NCI-H2196 treated with DMSO at 0.1 percent for 48 hours (cell line): ENCODE data around the gene GCNT4.
"Not testable (repeated sequence)": the region's sequence is repeated elsewhere in the genome, so short reads cannot be mapped to it uniquely, and the experiment has no call there.

Experiments used
- DNase-seq: peaks from one replicate; lab custom pipeline; 2025; ENCODE audit not compliant: unreplicated experiment; lab: John Stamatoyannopoulos, UW

GCNT4 gene, protein sequence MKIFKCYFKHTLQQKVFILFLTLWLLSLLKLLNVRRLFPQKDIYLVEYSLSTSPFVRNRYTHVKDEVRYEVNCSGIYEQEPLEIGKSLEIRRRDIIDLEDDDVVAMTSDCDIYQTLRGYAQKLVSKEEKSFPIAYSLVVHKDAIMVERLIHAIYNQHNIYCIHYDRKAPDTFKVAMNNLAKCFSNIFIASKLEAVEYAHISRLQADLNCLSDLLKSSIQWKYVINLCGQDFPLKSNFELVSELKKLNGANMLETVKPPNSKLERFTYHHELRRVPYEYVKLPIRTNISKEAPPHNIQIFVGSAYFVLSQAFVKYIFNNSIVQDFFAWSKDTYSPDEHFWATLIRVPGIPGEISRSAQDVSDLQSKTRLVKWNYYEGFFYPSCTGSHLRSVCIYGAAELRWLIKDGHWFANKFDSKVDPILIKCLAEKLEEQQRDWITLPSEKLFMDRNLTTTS

GRCh38 chr5:75052192-75053053 is at the start of gene GCNT4:
Gene GCNT4, minus strand, starts transcription at chr5:75052558. Its CDS starts 22,521 bp downstream, at chr5:75030037.
- DNase-seq: no peak

DNA sequence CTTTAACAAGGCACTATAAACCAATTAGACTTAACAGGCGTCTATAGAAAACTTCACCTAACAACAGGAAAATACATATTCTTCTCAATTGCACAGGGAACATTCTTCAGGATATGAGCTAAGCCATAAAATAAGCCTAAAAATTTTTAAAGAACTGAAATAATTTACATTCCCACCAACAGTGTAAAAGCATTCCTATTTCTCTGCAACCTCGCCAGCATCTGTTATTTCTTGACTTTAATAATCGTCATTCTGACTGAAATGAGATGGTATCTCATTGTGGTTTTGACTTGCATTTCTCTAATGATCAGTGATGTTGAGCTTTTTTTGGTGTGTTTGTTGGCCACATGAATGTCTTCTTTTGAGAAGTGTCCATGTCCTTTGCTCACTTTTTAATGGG is 43.6 kb upstream of the GCNT4 start:
- not testable (repeated sequence) for DNase-seq

GRCh38 chr5:75091597-75091996 is 39.2 kb upstream of the GCNT4 start:
- DNase-seq: no peak

DNA sequence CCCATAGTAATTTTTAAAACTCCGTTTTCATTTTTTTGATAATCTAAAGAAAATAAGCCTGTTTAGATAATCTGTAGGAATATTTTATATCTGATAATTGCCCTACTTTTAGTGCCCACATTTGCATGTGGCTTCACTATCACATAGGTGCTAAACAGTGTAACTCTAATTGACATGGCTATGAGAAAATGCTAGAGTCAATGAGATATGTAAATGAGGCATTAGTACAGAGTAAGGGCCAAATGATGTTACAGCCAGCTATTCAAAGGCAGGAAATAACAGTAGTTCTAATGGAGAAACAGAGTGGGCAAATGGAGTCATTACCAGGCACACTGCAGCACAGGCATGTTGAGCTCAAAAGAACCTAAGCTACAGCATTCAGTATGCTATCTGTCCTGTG is 37.3 kb upstream of the GCNT4 start:
- DNase-seq: no peak

DNA sequence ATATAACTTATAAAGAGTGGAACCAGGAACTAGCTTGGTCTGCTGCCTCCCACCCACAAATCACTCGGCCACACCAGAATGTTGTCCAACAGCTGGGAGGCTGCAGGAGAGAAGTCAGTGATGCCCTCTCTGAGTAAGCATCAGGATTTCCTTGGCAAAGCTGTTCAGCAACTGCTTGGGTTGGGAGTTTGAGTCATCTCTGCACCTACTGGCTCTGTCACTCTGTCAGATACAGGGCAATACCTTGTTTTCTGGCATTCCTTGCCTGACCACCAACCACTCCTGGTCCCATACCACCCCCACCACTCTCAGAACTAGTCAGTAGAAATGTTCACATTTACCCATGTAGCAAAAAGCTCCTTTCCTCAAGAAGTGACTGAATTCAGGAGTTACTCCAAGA is 36.8 kb upstream of the GCNT4 start:
- no peak for DNase-seq

DNA sequence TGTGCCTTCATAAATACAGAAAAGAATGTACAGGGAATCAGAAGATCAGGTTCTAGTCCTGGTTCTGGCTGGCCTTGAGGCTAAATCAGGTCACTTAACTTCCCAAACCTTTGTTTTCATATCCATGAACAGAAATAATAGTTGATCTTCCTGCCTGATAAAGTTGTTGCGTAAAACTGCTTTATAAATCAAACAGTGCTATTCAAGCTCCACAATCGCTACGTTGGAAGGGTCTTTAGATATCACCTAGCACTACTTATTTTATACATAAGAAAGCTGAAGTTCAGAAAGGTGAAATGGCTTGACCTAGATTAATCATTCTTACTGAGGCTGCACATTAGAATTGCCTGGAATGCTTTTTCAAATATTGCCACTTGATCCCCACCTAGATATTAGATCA is 36.3 kb upstream of the GCNT4 start:
- DNase-seq: no peak

DNA sequence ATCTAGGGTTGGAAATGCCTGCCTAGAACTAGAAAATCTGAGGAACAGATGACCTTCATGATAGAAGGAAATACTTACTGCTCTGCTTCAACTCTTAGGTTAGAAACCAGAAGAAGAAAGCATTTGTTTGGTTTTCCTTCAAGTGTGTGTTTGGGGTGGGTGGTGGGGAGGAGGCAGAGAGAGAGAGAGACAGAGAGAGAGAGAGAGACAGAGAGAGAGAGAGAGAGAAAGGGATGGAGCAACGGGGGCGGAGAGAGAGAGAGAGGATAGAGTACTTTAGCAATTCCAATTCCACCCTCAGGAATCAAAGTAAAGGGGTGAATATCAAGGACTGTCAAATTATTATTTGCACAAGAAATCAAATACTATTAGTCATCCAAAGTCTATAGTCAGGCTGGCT is 29.2 kb upstream of the GCNT4 start:
- no peak for DNase-seq

- not testable (repeated sequence) for DNase-seq
Observed at GRCh38 chr5:75079346-75079745, 27.0 kb upstream of the GCNT4 start.

DNA sequence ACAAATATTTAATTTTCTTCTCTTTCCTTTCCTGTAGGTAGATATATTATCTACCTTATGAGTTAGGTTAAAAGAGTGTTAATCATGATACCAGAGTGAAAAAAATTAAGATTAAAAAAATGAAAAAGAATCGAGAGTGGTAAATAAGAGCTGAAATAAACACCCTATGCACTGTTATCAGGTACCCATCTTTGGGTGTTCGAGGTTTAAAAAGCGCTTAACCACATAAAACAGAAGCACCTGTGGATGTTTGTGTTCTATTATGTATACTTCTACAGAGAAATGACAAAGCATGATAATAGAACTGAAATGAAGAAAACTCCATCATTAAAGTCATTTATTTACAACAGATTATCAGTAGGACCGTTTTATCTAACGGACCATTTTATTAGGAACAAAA is 25.7 kb upstream of the GCNT4 start:
- no peak for DNase-seq

DNA sequence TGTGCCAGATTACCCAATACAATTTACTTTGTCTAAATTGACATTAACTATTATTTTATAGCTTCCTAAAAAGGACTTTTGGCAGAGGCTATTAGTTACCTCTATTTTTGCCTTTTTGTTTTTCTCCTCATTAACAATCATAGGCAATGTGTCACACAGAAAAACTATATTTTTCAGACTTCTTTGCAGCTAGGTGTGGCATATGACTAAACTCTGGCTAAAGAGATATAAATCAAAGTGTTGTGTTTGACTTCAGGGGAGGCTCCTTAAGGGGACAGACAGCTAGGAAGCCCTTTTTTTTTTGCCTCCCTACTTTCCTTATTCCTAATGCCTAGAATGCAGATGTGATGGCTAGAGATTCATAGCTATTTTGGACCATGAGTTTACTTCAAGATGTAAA is 19.7 kb upstream of the GCNT4 start:
- DNase-seq: no peak

DNA sequence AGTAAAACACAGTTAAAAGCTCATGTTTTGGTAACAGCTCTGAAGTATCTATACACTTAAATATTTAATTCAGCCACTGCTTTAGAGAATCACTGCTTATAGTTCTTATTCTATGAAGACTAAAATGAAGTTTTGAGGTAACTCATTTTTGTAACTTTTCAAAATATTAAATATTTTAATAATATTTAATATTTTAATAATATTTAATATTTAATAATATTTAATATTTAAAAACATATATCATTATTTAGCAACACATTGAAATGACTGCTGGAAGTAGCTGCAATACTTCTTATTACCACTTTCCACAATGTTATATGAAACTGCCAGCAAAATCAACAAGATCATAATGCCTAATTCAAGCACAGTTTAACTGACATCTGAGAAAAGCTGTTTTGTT is 18.7 kb upstream of the GCNT4 start:
- DNase-seq: no peak

- DNase-seq: no peak
Observed at GRCh38 chr5:75067434-75067833, 15.1 kb upstream of the GCNT4 start.

- DNase-seq: no peak
Observed at GRCh38 chr5:75062925-75063531, 10.7 kb upstream of the GCNT4 start.

DNA sequence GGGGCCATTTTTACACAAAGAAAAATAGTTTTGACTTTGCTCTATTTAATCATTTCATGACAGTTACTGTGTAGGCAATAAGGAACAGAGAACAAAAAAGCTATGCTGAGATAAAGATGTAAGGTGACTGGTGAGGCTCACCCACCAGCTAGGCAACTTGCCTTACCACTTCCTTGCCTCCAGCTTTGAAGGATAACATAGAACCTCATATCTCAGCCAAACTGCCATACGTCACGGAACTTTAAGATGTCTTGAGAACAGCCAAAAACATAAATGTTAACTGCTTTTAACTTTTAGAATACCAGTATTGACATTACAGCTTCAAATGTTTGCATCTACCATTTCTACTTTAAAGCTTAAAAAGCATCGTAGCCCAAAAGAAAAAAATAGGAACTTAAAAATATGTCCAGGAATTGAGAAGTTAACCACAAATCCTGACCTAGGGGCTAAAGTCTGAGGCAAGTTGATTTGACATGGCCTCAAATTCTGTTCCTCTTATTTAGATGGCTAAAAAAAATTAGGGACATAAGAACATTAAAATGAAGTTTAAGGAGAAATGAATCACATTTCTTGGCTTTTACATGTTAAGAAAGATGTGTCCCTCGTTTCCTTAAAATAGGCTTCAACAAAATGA is 7.7 kb upstream of the GCNT4 start:
- DNase-seq: no peak

GRCh38 chr5:75058986-75059535 is 6.7 kb upstream of the GCNT4 start:
- no peak for DNase-seq

DNA sequence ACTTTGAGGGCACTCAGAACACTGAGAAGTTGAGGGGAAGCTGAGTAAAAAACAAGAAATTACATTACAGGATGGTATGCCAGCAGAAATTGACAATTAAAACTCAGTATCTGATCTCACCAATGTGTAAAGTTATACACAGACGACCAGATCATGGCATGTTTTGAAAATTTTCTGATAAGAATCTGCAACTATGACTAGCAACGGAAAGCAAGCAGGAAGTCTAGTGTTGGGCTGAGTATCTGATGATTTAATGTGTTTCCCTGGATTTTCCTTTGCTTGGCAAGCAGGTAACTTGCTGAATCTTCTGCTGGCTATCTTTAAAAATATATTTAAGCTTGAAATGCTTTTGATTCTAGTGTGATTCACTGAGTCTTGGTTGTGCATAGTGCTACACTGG is 5.2 kb upstream of the GCNT4 start:
- no peak for DNase-seq

DNA sequence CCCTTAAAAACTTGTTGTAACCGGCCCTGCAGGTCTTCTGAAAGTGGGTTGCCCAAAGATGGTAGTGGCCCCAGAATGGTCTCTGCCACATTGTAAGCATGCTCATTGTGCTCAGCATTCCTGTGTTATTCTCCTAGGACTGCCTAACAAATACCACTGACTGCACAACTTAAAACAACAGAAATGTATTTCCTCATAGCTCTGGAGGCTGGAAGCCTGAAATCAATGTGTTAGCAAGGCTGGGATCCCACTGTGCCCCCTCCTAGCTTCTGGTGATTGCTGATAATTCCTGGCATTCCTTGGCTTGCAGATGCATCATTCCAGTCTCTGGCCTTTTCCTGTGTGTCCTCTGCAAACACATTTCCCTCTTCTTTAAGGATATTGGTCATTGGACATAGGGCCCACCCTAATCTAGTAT is 3.4 kb upstream of the GCNT4 start:
- DNase-seq: no peak

DNA sequence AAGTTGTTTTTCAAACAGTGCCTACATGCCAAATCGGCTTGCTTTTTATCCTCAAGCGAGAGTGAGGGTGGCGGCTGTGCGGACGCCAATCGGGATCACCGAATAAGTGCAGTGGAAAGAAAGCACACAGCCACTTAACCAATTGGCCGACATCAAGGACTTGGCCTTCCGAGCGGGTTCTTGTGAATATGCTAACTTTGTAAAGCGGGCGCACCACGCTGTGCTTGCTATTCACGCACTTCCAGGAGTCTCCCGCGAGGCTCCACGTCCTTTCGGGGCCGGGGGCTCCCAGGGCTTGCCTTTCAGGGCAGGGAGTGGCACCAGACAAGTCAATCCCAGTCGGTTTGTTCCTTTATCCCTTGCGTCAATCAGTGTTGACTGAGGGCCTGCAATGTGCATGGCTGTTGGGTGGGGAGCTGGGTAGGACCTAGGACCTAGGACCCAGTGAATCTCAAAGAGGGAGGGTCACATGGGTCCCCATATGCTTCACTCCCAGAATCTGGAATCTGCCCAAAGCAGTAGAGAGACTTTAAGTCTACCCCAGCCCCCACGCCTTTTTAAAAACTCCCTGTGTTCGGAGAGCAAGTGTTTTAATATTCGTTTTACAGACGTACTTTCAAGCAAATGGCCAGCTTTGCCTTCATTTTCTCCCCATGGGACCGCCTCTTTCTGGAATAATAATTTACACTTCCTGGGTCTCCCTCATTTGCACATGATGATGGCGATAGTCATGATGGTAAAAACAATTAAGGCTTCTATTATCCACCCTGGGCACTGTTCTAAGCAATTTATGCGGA is 2.0 kb upstream of the GCNT4 start:
- no peak for DNase-seq

GRCh38 chr5:75053304-75054133 is 1.2 kb upstream of the GCNT4 start:
- DNase-seq: no peak

GRCh38 chr5:75053054-75053303 is 621 bp upstream of the GCNT4 start:
- no peak for DNase-seq
